H1 (cell line): Measurements from ENCODE around the gene ARID5B. TPM values are rescaled to one million over a fixed set of nuclear protein-coding genes. Genes with fewer than 3 reads are reported as not detected.

Experiments used
- CBX8 ChIP-seq: fragments of 300-800, 300-1000 bp; sonication (generic); IDR thresholded peaks from 2 replicates; pipeline ENCODE4 v1.7.1; 2016; ENCODE audit warnings: low read depth, low read length, borderline replicate concordance
- CHD7 ChIP-seq: fragments of 300-600 bp; sonication (generic); IDR thresholded peaks from 2 replicates; pipeline ENCODE4 v1.7.1; 2012; ENCODE audit warnings: low read length, moderate library complexity, mild to moderate bottlenecking, inconsistent platforms; ENCODE audit not compliant: insufficient replicate concordance
- CTBP2 ChIP-seq: IDR thresholded peaks from 2 replicates; pipeline ENCODE4 v1.7.0; 2011; ENCODE audit warnings: borderline replicate concordance, mild to moderate bottlenecking, moderate library complexity, mixed read lengths, low read length; ENCODE audit not compliant: insufficient read depth, insufficient read length
- FOSL1 ChIP-seq: IDR thresholded peaks from 2 replicates; pipeline ENCODE4 v1.6.1; 2011; ENCODE audit warnings: mild to moderate bottlenecking, low read depth, low read length, moderate library complexity; ENCODE audit not compliant: insufficient read depth
- SIRT6 ChIP-seq: IDR thresholded peaks from one replicate; pipeline ENCODE4 v1.7.1; 2012; ENCODE audit warnings: low read length, inconsistent platforms
- SUZ12 ChIP-seq: fragments of 200-600 bp; sonication (generic); IDR thresholded peaks from 2 replicates; pipeline ENCODE4 v1.6.1; 2012; ENCODE audit warnings: mild to moderate bottlenecking, inconsistent platforms, low read length, moderate library complexity, mixed read lengths
- TEAD4 ChIP-seq: IDR thresholded peaks from 2 replicates; pipeline ENCODE4 v1.6.1; 2012; ENCODE audit warnings: low read depth, low read length, inconsistent platforms, mixed read lengths
- YY1 ChIP-seq: IDR thresholded peaks from 2 replicates; pipeline ENCODE4 v1.6.1; 2011; ENCODE audit warnings: low read depth, mild to moderate bottlenecking, low read length
- polyA plus RNA-seq, 7 experiments: library from polyadenylated mRNA; depleted of rRNA in 3 of 7; stranded (reverse) in 5 of 7; unstranded in 2 of 7; fragments of >200 nt in 5 of 7; fragments of 200-250 nt in 2 of 7; gene quantifications; 1 replicate in 5 of 7; 2 replicates in 1 of 7; 4 replicates in 1 of 7; pipeline versions ENCODE4 v1.2.1 to v1.2.3, GENCODE V29; 2011 to 2013; ENCODE audit warnings: missing spikeins in 2 of 7, mixed read lengths in 2 of 7
- total RNA-seq: library from RNA; stranded (reverse); fragmentation: NEBNext Ultra II Directional; extraction: Animal tissue kit (Norgen Biotek cat#: 25700); gene quantifications from 2 replicates; pipeline ENCODE4 v1.2.1, GENCODE V29; 2021

ARID5B gene
- total and polyA plus RNA-seq, 2 of the 8 experiments (the other 6 are each of a cell fraction or from before 2014, with no cell fraction given): 0.21 to 1.1 TPM

- TF ChIP-seq CHD7 (no peak), FOSL1 (no peak), SIRT6 (no peak), SUZ12 (no peak), CBX8 (no peak), YY1 (no peak), TEAD4 (no peak), CTBP2 (no peak)
These were observed 122.7 kb downstream of the ARID5B start (continued) for GRCh38 chr10:62024026-62024701.
